ENCODE data around the gene ZNF14. TPM values are rescaled to one million over a fixed set of nuclear protein-coding genes. Genes with fewer than 3 reads are reported as not detected.

Gene ZNF14
- total RNA-seq, 2 donors from 2014 or later, result 5.3 to 6.7 TPM

GRCh38 chr19:19663256-19664120 lies 69.4 kb downstream of the ZNF14 start, which contains the start of gene ATP13A1:
Gene ATP13A1, minus strand, starts transcription at chr19:19663676. Its CDS starts 10 bp downstream, at chr19:19663666.
- no peaks in the 10 kb centered on the region for H3K9me3 ChIP-seq
- peaks cover 2 to 4% of the 10 kb centered on the region in 2 donors for H3K36me3 ChIP-seq (replicated peaks in 1 of 2; ENCODE audit: insufficient read depth in 1 of 2, low read depth in 2 of 2)
- DNase-seq (peak; percentile 96 to 98 (median 98)), ATAC-seq (peak; percentile 94)
- TF ChIP-seq CTCF (IDR thresholded peaks at IDR 0.05) (peak in 3 of 7 experiments; percentile 7 to 41 (median 22)), POLR2A (IDR thresholded peaks at IDR 0.05) (peak; percentile 50 to 84 (median 81))
- intact Hi-C loops (cut with DNase I), result no loop called here
- peak within 1 kb of the TSS; percentile 87 to 97 (median 94) for H3K27ac ChIP-seq
- peak within 1 kb of the TSS; percentile 50 to 98 for H3K4me3 ChIP-seq
- H3K4me1 ChIP-seq, result peaks cover 23% of the 10 kb centered on the region
- WGBS, 2 donors, result 0% methylated on average over 2 to 58 of the region's 85 CpGs
- no peaks in the 10 kb centered on the region for H3K27me3 ChIP-seq

DNA sequence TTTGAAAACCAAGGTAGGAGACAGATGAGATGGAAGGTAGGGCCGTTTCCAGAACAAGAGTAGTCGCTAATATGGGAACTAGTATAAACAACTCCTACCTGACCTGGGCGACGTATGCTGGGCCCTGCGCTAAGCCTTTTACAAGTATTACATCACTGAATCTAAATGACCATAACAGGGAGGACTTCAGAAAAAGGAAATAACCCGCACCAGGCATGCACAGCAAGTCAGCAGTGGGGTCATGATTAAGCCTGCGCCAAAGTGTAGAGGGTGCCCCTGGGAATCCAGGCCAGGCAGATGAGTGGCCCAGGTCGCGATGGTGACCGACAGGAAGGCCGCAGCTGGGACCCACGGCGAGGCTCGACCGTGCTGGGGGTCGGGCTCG lies 70.0 kb downstream of the ZNF14 start:
- Histone ChIP-seq H3K4me1 (peaks cover 19% of the 10 kb centered on the region), H3K36me3 (replicated peaks in 1 of 2; ENCODE audit: insufficient read depth in 1 of 2, low read depth in 2 of 2) (peaks cover 5 to 6% of the 10 kb centered on the region in 2 donors), H3K27ac (peak overlapping the region; percentile 87 to 97 (median 94)), H3K27me3 (no peaks in the 10 kb centered on the region), H3K9me3 (no peaks in the 10 kb centered on the region), H3K4me3 (peak overlapping the region; percentile 50 to 98)
- DNase-seq (no peak), ATAC-seq (no peak)
- intact Hi-C loops (cut with DNase I), result no loop called here
- 3 to 6% methylated on average over 13 to 17 of the region's 17 CpGs for WGBS, 2 donors
- TF ChIP-seq POLR2A (IDR thresholded peaks at IDR 0.05), result no peak
- no peak for TF ChIP-seq CTCF (IDR thresholded peaks at IDR 0.05)

- peaks cover 19% of the 10 kb centered on the region for H3K4me1 ChIP-seq
- WGBS, 2 donors, result 68 to 77% methylated on average over 5 to 8 of the region's 8 CpGs
- H3K9me3 ChIP-seq, result no peaks in the 10 kb centered on the region
- ATAC-seq (no peak), DNase-seq (no peak)
- intact Hi-C loops (cut with DNase I), result no loop called here
- H3K4me3 ChIP-seq, result no peak overlapping the region
- H3K36me3 ChIP-seq (replicated peaks in 1 of 2; ENCODE audit: insufficient read depth in 1 of 2, low read depth in 2 of 2), result peaks cover 5 to 8% of the 10 kb centered on the region in 2 donors
- no peaks in the 10 kb centered on the region for H3K27me3 ChIP-seq
- no peak overlapping the region for H3K27ac ChIP-seq
- no peak for TF ChIP-seq POLR2A (IDR thresholded peaks at IDR 0.05)
- no peak for TF ChIP-seq CTCF (IDR thresholded peaks at IDR 0.05)
Measured at GRCh38 chr19:19662344-19662743, 70.6 kb downstream of the ZNF14 start.

- no peak overlapping the region for H3K27ac ChIP-seq
- DNase-seq (no peak), ATAC-seq (no peak)
- intact Hi-C loops (cut with DNase I), result no loop called here
- no peaks in the 10 kb centered on the region for H3K27me3 ChIP-seq
- H3K36me3 ChIP-seq (replicated peaks in 1 of 2; ENCODE audit: insufficient read depth in 1 of 2, low read depth in 2 of 2), result peaks cover 8 to 10% of the 10 kb centered on the region in 2 donors
- TF ChIP-seq CTCF (IDR thresholded peaks at IDR 0.05) (no peak), POLR2A (IDR thresholded peaks at IDR 0.05) (no peak)
- H3K4me1 ChIP-seq, result peaks cover 19% of the 10 kb centered on the region
- no peaks in the 10 kb centered on the region for H3K9me3 ChIP-seq
- H3K4me3 ChIP-seq, result no peak overlapping the region
- WGBS, 2 donors, result 68 to 75% methylated on average over 18 of the region's 18 CpGs
Measured at GRCh38 chr19:19661675-19662251, 71.1 kb downstream of the ZNF14 start.
